HCT116 (cell line): ENCODE measurements around the gene DAPK2. TPM values are rescaled to one million over a fixed set of nuclear protein-coding genes. Genes with fewer than 3 reads are reported as not detected.

Experiments
- ATAC-seq: fragments of 200-7000 bp; cut with Tn5 transposase; 2 replicates; pipeline ENCODE4 v1.9.1; 2020; ENCODE audit warnings: mild to moderate bottlenecking, moderate library complexity
- BruUV-seq: library from RNA; stranded (reverse); fragments of 400-500 nt; replicated peaks from 2 replicates; lab custom pipeline; 2021; lab: Mats Ljungman, UMichigan
- CTCF ChIA-PET: fragments of 300-600 bp; sonication (Branson Sonifier 250); formaldehyde crosslinking; loops from one replicate; lab custom pipeline; 2021; ENCODE audit warnings: antibody characterized with exemption; lab: Charles Lee
- POLR2A ChIA-PET: fragments of 300-600, 350-600 bp; sonication (Branson Sonifier 250); formaldehyde crosslinking; loops from one replicate; lab custom pipeline; 2021; ENCODE audit warnings: antibody characterized with exemption; lab: Charles Lee
- RAD21 ChIA-PET, 2 experiments: fragments of 300-600 bp; sonication (Branson Sonifier 250); formaldehyde crosslinking; loops; one replicate each; lab custom pipeline; 2023; ENCODE audit warnings: low total read pairs in 2 of 2; ENCODE audit not compliant: uncharacterized antibody in 2 of 2, unreplicated experiment in 2 of 2, low non-redundant PET in 1 of 2; lab: Charles Lee
- DNase-seq: peaks from one replicate; pipeline ENCODE4 v3.0.0-alpha.2; 2010; ENCODE audit warnings: low read depth, low spot score
- H2AFZ ChIP-seq: fragments of 200-600 bp; shearing (Covaris generic), sonication (generic); 2 replicates; pipeline ENCODE4 v1.6.1; 2017; ENCODE audit warnings: low read depth, mixed run types, mixed read lengths, antibody characterized with exemption, low read length; ENCODE audit not compliant: poor library complexity, severe bottlenecking
- H3K27ac ChIP-seq: 2 replicates; pipeline ENCODE4 v1.5.1; 2012; ENCODE audit warnings: low read depth, low read length
- H3K27me3 ChIP-seq: fragments of 200-600 bp; sonication (generic); 2 replicates; pipeline ENCODE4 v1.6.1; 2016; ENCODE audit warnings: mixed run types, low read length, mixed read lengths; ENCODE audit not compliant: insufficient read depth
- H3K36me3 ChIP-seq, 2 experiments: fragments of 200-500 bp in 1 of 2; fragments of 200-600 bp in 1 of 2; sonication (Bioruptor generic) in 1 of 2; sonication (generic) in 1 of 2; 2 replicates each; pipeline versions ENCODE4 v1.5.1 to v1.6.1; 2014 to 2016; ENCODE audit warnings: low read length in 2 of 2, inconsistent platforms in 1 of 2, mixed read lengths in 1 of 2, mixed run types in 1 of 2; ENCODE audit not compliant: insufficient read depth in 2 of 2, control insufficient read depth in 1 of 2
- H3K4me1 ChIP-seq, 2 experiments: fragments of 200-600 bp in 1 of 2; sonication (generic) in 1 of 2; 2 replicates each; pipeline versions ENCODE4 v1.5.1 to v1.6.1; 2012 to 2017; ENCODE audit warnings: low read length in 2 of 2, inconsistent platforms in 1 of 2, mild to moderate bottlenecking in 1 of 2, mixed read lengths in 1 of 2, mixed run types in 1 of 2, moderate library complexity in 1 of 2; ENCODE audit not compliant: insufficient read depth in 2 of 2, control insufficient read depth in 1 of 2
- H3K4me2 ChIP-seq: fragments of 200-600 bp; sonication (generic); 2 replicates; pipeline ENCODE4 v1.6.1; 2017; ENCODE audit warnings: mixed run types, low read length, mixed read lengths
- H3K4me3 ChIP-seq, 2 experiments: fragments of 200-600 bp in 1 of 2; sonication (generic) in 1 of 2; replicated peaks in 1 of 2; 2 replicates each; pipeline ENCODE4 v1.5.1; 2011 to 2016; ENCODE audit warnings: low read length in 2 of 2, control low read depth in 1 of 2, low read depth in 1 of 2, mild to moderate bottlenecking in 1 of 2, mixed read lengths in 1 of 2, mixed run types in 1 of 2
- H3K79me2 ChIP-seq: fragments of 200-600 bp; sonication (generic); 2 replicates; pipeline ENCODE4 v1.6.1; 2017; ENCODE audit warnings: mild to moderate bottlenecking, mixed run types, low read length, moderate library complexity, mixed read lengths; ENCODE audit not compliant: insufficient read depth
- H3K9ac ChIP-seq: fragments of 200-600 bp; sonication (generic); 2 replicates; pipeline ENCODE4 v1.6.1; 2016; ENCODE audit warnings: low read length, mixed read lengths
- H3K9me2 ChIP-seq: fragments of 200-600 bp; sonication (generic), shearing (Covaris generic); 2 replicates; pipeline ENCODE4 v1.6.1; 2017; ENCODE audit warnings: mixed run types, mild to moderate bottlenecking, moderate library complexity; ENCODE audit not compliant: insufficient read depth
- H3K9me3 ChIP-seq, 2 experiments: fragments of 200-500 bp in 1 of 2; fragments of 200-600 bp in 1 of 2; sonication (Bioruptor generic) in 1 of 2; sonication (generic) in 1 of 2; 2 replicates each; pipeline ENCODE4 v1.6.1; 2014 to 2017; ENCODE audit warnings: low read length in 2 of 2, mixed read lengths in 2 of 2, inconsistent platforms in 1 of 2, low read depth in 1 of 2, mild to moderate bottlenecking in 1 of 2, mixed run types in 1 of 2, moderate library complexity in 1 of 2; ENCODE audit not compliant: control insufficient read depth in 1 of 2, insufficient read depth in 1 of 2
- H4K20me1 ChIP-seq: fragments of 200-600 bp; sonication (generic), shearing (Covaris generic); 2 replicates; pipeline ENCODE4 v1.6.1; 2017; ENCODE audit warnings: mixed run types, mild to moderate bottlenecking, moderate library complexity; ENCODE audit not compliant: insufficient read depth
- EZH2 ChIP-seq: fragments of 200-600 bp; sonication (generic); IDR thresholded peaks from 2 replicates; pipeline ENCODE4 v1.6.1; 2017; ENCODE audit warnings: antibody characterized with exemption, mixed run types
- MAX ChIP-seq: IDR thresholded peaks from 2 replicates; pipeline ENCODE4 v1.6.1; 2012
- POLR2AphosphoS5 ChIP-seq: IDR thresholded peaks from 2 replicates; pipeline ENCODE4 v1.6.1; 2011; ENCODE audit warnings: mild to moderate bottlenecking, low read depth, low read length, moderate library complexity
- RAD21 ChIP-seq: IDR thresholded peaks from 2 replicates; pipeline ENCODE4 v1.6.1; 2012; ENCODE audit warnings: low read depth, mild to moderate bottlenecking
- SP1 ChIP-seq: IDR thresholded peaks from 2 replicates; pipeline ENCODE4 v1.6.1; 2012; ENCODE audit warnings: low read depth
- TCF7L2 ChIP-seq: IDR thresholded peaks from 2 replicates; pipeline ENCODE4 v1.7.0; 2011; ENCODE audit warnings: borderline replicate concordance, inconsistent platforms; ENCODE audit not compliant: insufficient read depth, insufficient read length; ENCODE audit errors: extremely low read depth
- ZFX ChIP-seq: fragments of 450-650 bp; IDR thresholded peaks from 2 replicates; pipeline ENCODE4 v1.6.1; 2017
- ZNF274 ChIP-seq: fragments of 200-500 bp; sonication (Bioruptor generic); IDR thresholded peaks from 2 replicates; pipeline ENCODE4 v1.6.1; 2014; ENCODE audit warnings: mild to moderate bottlenecking, low read depth, low read length, inconsistent platforms
- intact Hi-C: fragments of 100-400 bp; cut with micrococcal nuclease; formaldehyde crosslinking; loops from 2 replicates; pipeline ENCODE4 v1.10.0; 2022
- total RNA-seq: library from RNA; stranded (reverse); gene quantifications from one replicate; pipeline ENCODE4 v1.2.1, GENCODE V29; 2021; ENCODE audit not compliant: unreplicated experiment

The DAPK2 gene
- total RNA-seq, 1 experiment from 2014 or later = 4.8 TPM

DNA sequence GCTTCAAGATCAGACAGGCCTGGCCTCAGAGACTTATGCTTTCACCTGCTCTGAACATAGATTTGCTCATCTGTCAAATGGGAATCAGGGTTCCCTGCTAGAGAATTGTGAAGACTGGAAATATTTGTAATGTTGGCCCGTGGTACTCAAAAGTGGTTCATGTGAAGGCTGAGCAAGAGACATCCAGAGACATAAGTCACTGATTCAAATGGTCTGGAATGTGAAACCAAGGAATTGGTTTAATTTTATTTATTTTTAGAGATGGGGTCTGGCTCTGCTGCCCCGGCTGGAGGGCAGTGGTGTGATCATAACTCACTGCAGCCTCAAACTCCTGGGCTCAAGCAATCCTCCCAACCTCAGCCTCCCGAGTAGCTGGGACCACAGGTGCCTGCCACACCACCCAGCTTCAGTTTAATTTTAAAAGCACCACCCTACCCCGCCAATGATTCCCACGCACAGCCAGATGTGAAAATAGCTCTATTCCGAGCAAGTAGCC, 60.1 kb downstream of the DAPK2 start (continued):
- no peak for TF ChIP-seq SP1
- no peak for TF ChIP-seq MAX

GRCh38 chr15:63985221-63986184, 60.8 kb downstream of the DAPK2 start:
- Histone ChIP-seq H3K4me1 (no peaks in the 10 kb centered on the region), H3K36me3 (no peaks in the 10 kb centered on the region), H4K20me1 (no peaks in the 10 kb centered on the region), H3K4me2 (no peak overlapping the region), H3K9ac (no peak overlapping the region), H2AFZ (no peak overlapping the region), H3K9me3 (no peaks in the 10 kb centered on the region), H3K27me3 (no peaks in the 10 kb centered on the region), H3K27ac (no peak overlapping the region), H3K9me2 (no peaks in the 10 kb centered on the region), H3K4me3 (no peak overlapping the region), H3K79me2 (no peaks in the 10 kb centered on the region)
- ATAC-seq = no peak
- RAD21 ChIA-PET = no interaction called here
- intact Hi-C loops = no loop called here
- no peak for DNase-seq
- CTCF ChIA-PET = no interaction called here
- POLR2A ChIA-PET = no interaction called here
- no peak for TF ChIP-seq RAD21
- TF ChIP-seq ZFX = no peak
- no TSS peak for BruUV-seq

GRCh38 chr15:63984331-63984730, 62.0 kb downstream of the DAPK2 start:
- no peaks in the 10 kb centered on the region for H4K20me1 ChIP-seq
- no peak for ATAC-seq
- no peaks in the 10 kb centered on the region for H3K36me3 ChIP-seq
- TF ChIP-seq ZNF274 (no peak), EZH2 (no peak), TCF7L2 (no peak), POLR2AphosphoS5 (no peak)
- no peak overlapping the region for H3K27ac ChIP-seq
- H3K9ac ChIP-seq = no peak overlapping the region
- H3K4me2 ChIP-seq = no peak overlapping the region
- ChIA-PET CTCF (no interaction called here), POLR2A (no interaction called here), RAD21 (no interaction called here)
- no peak overlapping the region for H3K4me3 ChIP-seq
- H3K27me3 ChIP-seq = no peaks in the 10 kb centered on the region
- H3K4me1 ChIP-seq = no peaks in the 10 kb centered on the region
- no peak overlapping the region for H2AFZ ChIP-seq
- no peaks in the 10 kb centered on the region for H3K9me3 ChIP-seq
- no peak for DNase-seq
- H3K79me2 ChIP-seq = no peaks in the 10 kb centered on the region
- intact Hi-C loops = no loop called here
- no TSS peak for BruUV-seq
- no peaks in the 10 kb centered on the region for H3K9me2 ChIP-seq
